ENCODE measurements around the gene SMARCB1.

DNA sequence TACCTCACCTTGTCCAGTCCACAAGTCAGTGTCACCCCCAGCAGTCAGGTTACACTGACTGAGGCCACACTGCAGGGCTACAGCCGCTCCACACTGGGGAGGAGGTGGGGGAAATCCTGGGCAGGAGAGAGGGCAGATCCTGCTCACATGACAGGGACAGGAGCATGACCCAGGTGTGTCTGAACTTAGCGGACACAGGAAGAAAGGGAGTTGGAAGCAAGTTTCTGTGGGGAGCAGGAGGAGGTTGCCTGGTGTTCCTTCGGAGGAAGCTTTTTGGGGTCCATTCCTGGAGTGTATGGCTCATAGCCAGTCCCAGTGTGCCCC, 8.2 kb upstream of the SMARCB1 start:
- TF ChIP-seq, protein P1, sequence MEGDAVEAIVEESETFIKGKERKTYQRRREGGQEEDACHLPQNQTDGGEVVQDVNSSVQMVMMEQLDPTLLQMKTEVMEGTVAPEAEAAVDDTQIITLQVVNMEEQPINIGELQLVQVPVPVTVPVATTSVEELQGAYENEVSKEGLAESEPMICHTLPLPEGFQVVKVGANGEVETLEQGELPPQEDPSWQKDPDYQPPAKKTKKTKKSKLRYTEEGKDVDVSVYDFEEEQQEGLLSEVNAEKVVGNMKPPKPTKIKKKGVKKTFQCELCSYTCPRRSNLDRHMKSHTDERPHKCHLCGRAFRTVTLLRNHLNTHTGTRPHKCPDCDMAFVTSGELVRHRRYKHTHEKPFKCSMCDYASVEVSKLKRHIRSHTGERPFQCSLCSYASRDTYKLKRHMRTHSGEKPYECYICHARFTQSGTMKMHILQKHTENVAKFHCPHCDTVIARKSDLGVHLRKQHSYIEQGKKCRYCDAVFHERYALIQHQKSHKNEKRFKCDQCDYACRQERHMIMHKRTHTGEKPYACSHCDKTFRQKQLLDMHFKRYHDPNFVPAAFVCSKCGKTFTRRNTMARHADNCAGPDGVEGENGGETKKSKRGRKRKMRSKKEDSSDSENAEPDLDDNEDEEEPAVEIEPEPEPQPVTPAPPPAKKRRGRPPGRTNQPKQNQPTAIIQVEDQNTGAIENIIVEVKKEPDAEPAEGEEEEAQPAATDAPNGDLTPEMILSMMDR (IDR thresholded peaks at IDR 0.05): no peak
- TF ChIP-seq POLR2A (IDR thresholded peaks at IDR 0.05): no peak
